ENCODE data around the gene GRM8.

GRM8 gene

DNA sequence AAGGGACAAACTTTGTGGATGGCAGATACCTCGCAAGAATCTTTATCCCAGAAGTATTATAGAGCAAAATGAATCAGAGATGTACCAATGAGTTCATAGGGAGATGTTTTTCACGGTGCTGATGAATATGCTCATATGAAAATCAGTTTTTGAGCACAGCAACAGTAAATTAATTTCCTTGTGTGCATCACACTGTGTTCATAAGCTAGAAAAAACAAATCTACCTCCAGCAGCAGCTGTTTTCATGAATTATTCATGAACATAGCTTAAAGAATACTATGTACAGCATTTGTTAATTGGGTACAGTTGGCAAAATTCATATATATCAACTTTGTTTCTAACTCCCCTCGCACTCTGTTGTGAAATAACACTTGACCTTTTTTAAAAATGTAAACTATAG, 809.8 kb downstream of the GRM8 start:
- TF ChIP-seq NFRKB (IDR thresholded peaks at IDR 0.05) (no peak), L3MBTL2 (conservative IDR thresholded peaks at IDR 0.05) (no peak), FOXK2 (IDR thresholded peaks at IDR 0.05) (no peak), CTBP1 (IDR thresholded peaks at IDR 0.05; ENCODE audit: borderline replicate concordance) (no peak), ARNT (IDR thresholded peaks at IDR 0.05) (no peak), ZNF384 (IDR thresholded peaks at IDR 0.05) (no peak), LEF1 (IDR thresholded peaks at IDR 0.05; ENCODE audit: borderline replicate concordance) (no peak), HDGF (IDR thresholded peaks at IDR 0.05; ENCODE audit: borderline replicate concordance) (no peak), FOXM1 (IDR thresholded peaks at IDR 0.05; ENCODE audit: borderline replicate concordance) (no peak), TARDBP (IDR thresholded peaks at IDR 0.05) (no peak)
- TF ChIP-seq, protein P1, sequence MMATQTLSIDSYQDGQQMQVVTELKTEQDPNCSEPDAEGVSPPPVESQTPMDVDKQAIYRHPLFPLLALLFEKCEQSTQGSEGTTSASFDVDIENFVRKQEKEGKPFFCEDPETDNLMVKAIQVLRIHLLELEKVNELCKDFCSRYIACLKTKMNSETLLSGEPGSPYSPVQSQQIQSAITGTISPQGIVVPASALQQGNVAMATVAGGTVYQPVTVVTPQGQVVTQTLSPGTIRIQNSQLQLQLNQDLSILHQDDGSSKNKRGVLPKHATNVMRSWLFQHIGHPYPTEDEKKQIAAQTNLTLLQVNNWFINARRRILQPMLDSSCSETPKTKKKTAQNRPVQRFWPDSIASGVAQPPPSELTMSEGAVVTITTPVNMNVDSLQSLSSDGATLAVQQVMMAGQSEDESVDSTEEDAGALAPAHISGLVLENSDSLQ (IDR thresholded peaks at IDR 0.05): no peak
- ChIA-PET CTCF (no interaction called here), POLR2A (no interaction called here)
- DNase-seq (ENCODE audit: extremely low spot score): no peak

DNA sequence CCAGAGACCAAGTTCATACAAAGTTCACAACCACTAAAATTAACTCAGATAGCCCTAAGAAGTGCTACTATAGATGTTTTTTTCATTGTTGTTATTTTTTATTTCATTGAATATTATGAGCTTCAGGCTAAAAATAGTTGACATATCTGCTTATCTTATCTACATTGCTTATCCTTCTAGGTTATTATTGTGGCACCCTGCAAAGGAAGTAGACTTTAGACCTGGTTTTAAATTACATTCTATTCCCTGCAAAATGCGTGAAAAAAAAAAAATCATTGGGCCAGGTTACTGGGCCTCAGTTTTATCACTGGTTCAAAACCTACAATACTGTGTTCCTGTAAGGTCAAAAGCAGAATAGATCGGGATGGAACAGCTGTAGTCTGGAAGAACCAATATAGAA, 811.0 kb downstream of the GRM8 start:
- POLR2A ChIA-PET: no interaction called here
- TF ChIP-seq ELF4 (IDR thresholded peaks at IDR 0.05): no peak
- TF ChIP-seq, protein P1 (IDR thresholded peaks at IDR 0.05): no peak
- no peak for TF ChIP-seq FOXK2 (IDR thresholded peaks at IDR 0.05)
- TF ChIP-seq SP1 (IDR thresholded peaks at IDR 0.05): no peak
- TF ChIP-seq FOXA1 (IDR thresholded peaks at IDR 0.05): no peak
- no peak for TF ChIP-seq ZNF384 (IDR thresholded peaks at IDR 0.05)
- TF ChIP-seq TARDBP (IDR thresholded peaks at IDR 0.05): no peak
- CTCF ChIA-PET: no interaction called here
- no peak for DNase-seq (ENCODE audit: extremely low spot score)

GRCh38 chr7:126440542-126440941, 812.2 kb downstream of the GRM8 start:
- ChIA-PET POLR2A (no interaction called here), CTCF (no interaction called here)
- TF ChIP-seq LEF1 (IDR thresholded peaks at IDR 0.05; ENCODE audit: borderline replicate concordance) (no peak), ZNF384 (IDR thresholded peaks at IDR 0.05) (no peak)
- no peak for DNase-seq (ENCODE audit: extremely low spot score)

- no peak for TF ChIP-seq LEF1 (IDR thresholded peaks at IDR 0.05; ENCODE audit: borderline replicate concordance)
- TF ChIP-seq ELF4 (IDR thresholded peaks at IDR 0.05): no peak
- no peak for TF ChIP-seq FOXA1 (IDR thresholded peaks at IDR 0.05)
- TF ChIP-seq CTBP1 (IDR thresholded peaks at IDR 0.05; ENCODE audit: borderline replicate concordance): no peak
- no peak for TF ChIP-seq HDGF (IDR thresholded peaks at IDR 0.05; ENCODE audit: borderline replicate concordance)
- TF ChIP-seq L3MBTL2 (conservative IDR thresholded peaks at IDR 0.05): no peak
- no peak for TF ChIP-seq SP1 (IDR thresholded peaks at IDR 0.05)
- no peak for TF ChIP-seq FOXK2 (IDR thresholded peaks at IDR 0.05)
- TF ChIP-seq NFRKB (IDR thresholded peaks at IDR 0.05): no peak
- no peak for TF ChIP-seq ZNF384 (IDR thresholded peaks at IDR 0.05)
- TF ChIP-seq, protein P1 (IDR thresholded peaks at IDR 0.05): no peak
- no peak for TF ChIP-seq ARNT (IDR thresholded peaks at IDR 0.05)
- no peak for TF ChIP-seq BHLHE40 (IDR thresholded peaks at IDR 0.05; ENCODE audit: borderline replicate concordance)
- TF ChIP-seq TARDBP (IDR thresholded peaks at IDR 0.05): no peak
- TF ChIP-seq SUZ12 (IDR thresholded peaks at IDR 0.05): no peak
- DNase-seq (ENCODE audit: extremely low spot score): no peak
- ChIA-PET POLR2A (no interaction called here), CTCF (no interaction called here)
These were observed 816.4 kb downstream of the GRM8 start for GRCh38 chr7:126436213-126436868.

GRCh38 chr7:126426652-126427051, 826.1 kb downstream of the GRM8 start:
- no peak for TF ChIP-seq BHLHE40 (IDR thresholded peaks at IDR 0.05; ENCODE audit: borderline replicate concordance)
- no peak for TF ChIP-seq L3MBTL2 (conservative IDR thresholded peaks at IDR 0.05)
- TF ChIP-seq, protein P1 (IDR thresholded peaks at IDR 0.05): no peak
- no peak for TF ChIP-seq ARNT (IDR thresholded peaks at IDR 0.05)
- CTCF ChIA-PET: no interaction called here
- POLR2A ChIA-PET: no interaction called here
- no peak for DNase-seq (ENCODE audit: extremely low spot score)

GRCh38 chr7:126424985-126425384, 827.8 kb downstream of the GRM8 start:
- ChIA-PET POLR2A (no interaction called here), CTCF (no interaction called here)
- no peak for TF ChIP-seq FOXK2 (IDR thresholded peaks at IDR 0.05)
- no peak for TF ChIP-seq TARDBP (IDR thresholded peaks at IDR 0.05)
- TF ChIP-seq CTBP1 (IDR thresholded peaks at IDR 0.05; ENCODE audit: borderline replicate concordance): no peak
- TF ChIP-seq ZNF384 (IDR thresholded peaks at IDR 0.05): no peak
- TF ChIP-seq L3MBTL2 (conservative IDR thresholded peaks at IDR 0.05): no peak
- no peak for TF ChIP-seq ARNT (IDR thresholded peaks at IDR 0.05)
- no peak for TF ChIP-seq NFRKB (IDR thresholded peaks at IDR 0.05)
- TF ChIP-seq, protein P1 (IDR thresholded peaks at IDR 0.05): no peak
- no peak for TF ChIP-seq BHLHE40 (IDR thresholded peaks at IDR 0.05; ENCODE audit: borderline replicate concordance)
- no peak for TF ChIP-seq SP1 (IDR thresholded peaks at IDR 0.05)
- no peak for TF ChIP-seq HDGF (IDR thresholded peaks at IDR 0.05; ENCODE audit: borderline replicate concordance)
- TF ChIP-seq FOXM1 (IDR thresholded peaks at IDR 0.05; ENCODE audit: borderline replicate concordance): no peak
- no peak for TF ChIP-seq LEF1 (IDR thresholded peaks at IDR 0.05; ENCODE audit: borderline replicate concordance)
- TF ChIP-seq ELF4 (IDR thresholded peaks at IDR 0.05): no peak
- TF ChIP-seq FOXA1 (IDR thresholded peaks at IDR 0.05): no peak
- DNase-seq (ENCODE audit: extremely low spot score): no peak

All from HEK293T (cell line).